Ascending aorta (tissue), 2 donors: ENCODE measurements around the gene CAST. TPM values are rescaled to one million over a fixed set of nuclear protein-coding genes. Genes with fewer than 3 reads are reported as not detected.

Source experiments
- DNase-seq, 2 donors: peaks; one replicate each; pipeline ENCODE4 v3.0.0-alpha.2; 2019; ENCODE audit warnings: low spot score in 2 of 2
- H3K27ac ChIP-seq, 2 donors: fragments of 200-600 bp; sonication (generic); one replicate each; pipeline ENCODE4 v1.5.1; 2016 to 2017; ENCODE audit warnings: mild to moderate bottlenecking in 1 of 2
- H3K27me3 ChIP-seq: fragments of 200-600 bp; sonication (generic); one replicate; pipeline ENCODE4 v1.5.1; 2017
- H3K36me3 ChIP-seq, 2 donors: fragments of 200-600 bp; sonication (generic); one replicate each; pipeline ENCODE4 v1.5.1; 2016
- H3K4me1 ChIP-seq, 2 donors: fragments of 200-600 bp; sonication (generic); one replicate each; pipeline ENCODE4 v1.5.1; 2016 to 2017; ENCODE audit warnings: mild to moderate bottlenecking in 1 of 2
- H3K4me3 ChIP-seq, 2 donors: fragments of 200-600 bp; sonication (generic); one replicate each; pipeline ENCODE4 v1.5.1; 2016 to 2017; ENCODE audit warnings: mild to moderate bottlenecking in 1 of 2
- H3K9me3 ChIP-seq, 2 donors: fragments of 200-600 bp; sonication (generic); one replicate each; pipeline ENCODE4 v1.5.1; 2016
- CTCF ChIP-seq, 3 experiments: fragments of 200-600 bp in 2 of 3; fragments of 450-650 bp in 1 of 3; sonication (generic) in 2 of 3; IDR thresholded peaks; one replicate each; pipeline ENCODE4 v1.5.1; 2016 to 2019; ENCODE audit warnings: antibody characterized with exemption in 3 of 3, mild to moderate bottlenecking in 1 of 3, moderate library complexity in 1 of 3
- intact Hi-C: fragments of 100-400 bp; cut with DNase I; formaldehyde crosslinking; loops from one replicate; pipeline ENCODE4 v1.15.1; 2023
- total RNA-seq: library from RNA; depleted of rRNA; stranded (reverse); fragments of >200 nt; gene quantifications from one replicate; pipeline ENCODE4 v1.1.0, GENCODE V29; 2016

CAST gene
- total RNA-seq, 1 donor from 2014 or later, result 266 TPM

DNA sequence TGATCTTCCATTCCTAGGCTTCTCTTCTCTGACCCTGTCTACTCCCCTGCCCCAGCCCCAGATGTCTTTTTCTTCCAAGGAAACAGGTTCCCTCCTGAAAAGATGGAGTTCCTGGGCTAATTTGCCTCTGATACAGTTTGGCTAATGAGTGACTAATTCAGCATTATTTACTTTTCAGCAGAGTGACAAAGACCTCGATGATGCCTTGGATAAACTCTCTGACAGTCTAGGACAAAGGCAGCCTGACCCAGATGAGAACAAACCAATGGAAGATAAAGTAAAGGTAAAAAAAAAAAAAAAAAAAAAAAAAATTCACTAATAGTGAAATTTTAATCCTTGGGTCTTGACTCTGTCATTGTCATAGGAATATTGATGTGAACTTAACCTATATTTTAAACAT lies 102.9 kb downstream of the CAST start:
- no peak for DNase-seq
- TF ChIP-seq CTCF (IDR thresholded peaks at IDR 0.05), result no peak
- intact Hi-C loops, result loop anchor here (10.0 kb wide), 1 partner anchor 270 kb away; no protein-coding TSS in a partner anchor
- no peaks in the 10 kb centered on the region for H3K27me3 ChIP-seq
- no peaks in the 10 kb centered on the region for H3K9me3 ChIP-seq
- peaks cover 72 to 97% of the 10 kb centered on the region in 2 donors for H3K36me3 ChIP-seq
- H3K4me3 ChIP-seq, result no peak overlapping the region
- H3K4me1 ChIP-seq, result no peaks in the 10 kb centered on the region
- H3K27ac ChIP-seq, result no peak overlapping the region

DNA sequence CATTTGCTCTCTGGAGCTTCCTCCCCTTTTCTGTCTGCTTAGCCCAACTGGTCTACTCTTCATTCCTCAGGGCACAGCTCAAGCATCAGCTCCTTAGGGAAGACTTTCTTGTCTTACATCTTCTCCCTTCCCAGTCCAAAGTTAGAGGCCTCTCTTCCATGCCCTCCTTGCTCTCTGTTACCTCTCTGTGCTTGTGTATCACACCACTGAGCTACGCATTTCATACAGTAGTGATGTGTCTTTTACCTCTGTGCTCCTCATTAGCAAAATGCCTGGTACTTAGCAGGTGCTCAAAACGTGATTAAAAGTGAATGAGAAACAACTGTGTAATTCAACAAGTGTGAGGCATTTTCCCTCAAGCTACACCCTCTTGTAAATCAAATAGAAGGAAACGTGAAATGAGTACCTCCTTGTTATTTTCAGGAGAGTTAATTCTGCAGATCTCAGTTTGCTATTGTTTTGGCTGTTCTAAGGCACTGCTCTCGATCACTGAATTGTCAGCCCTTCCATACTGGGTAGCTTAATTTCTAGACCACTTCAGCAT lies 106.6 kb downstream of the CAST start:
- H3K4me3 ChIP-seq, result no peak overlapping the region
- H3K27ac ChIP-seq, result no peak overlapping the region
- no peak for TF ChIP-seq CTCF (IDR thresholded peaks at IDR 0.05)
- no peak for DNase-seq
- H3K36me3 ChIP-seq, result peaks cover 91 to 100% of the 10 kb centered on the region in 2 donors
- no peaks in the 10 kb centered on the region for H3K9me3 ChIP-seq
- H3K4me1 ChIP-seq, result no peaks in the 10 kb centered on the region
- intact Hi-C loops, result loop anchor here (10.0 kb wide), 1 partner anchor 266 kb away; no protein-coding TSS in a partner anchor
- no peaks in the 10 kb centered on the region for H3K27me3 ChIP-seq

DNA sequence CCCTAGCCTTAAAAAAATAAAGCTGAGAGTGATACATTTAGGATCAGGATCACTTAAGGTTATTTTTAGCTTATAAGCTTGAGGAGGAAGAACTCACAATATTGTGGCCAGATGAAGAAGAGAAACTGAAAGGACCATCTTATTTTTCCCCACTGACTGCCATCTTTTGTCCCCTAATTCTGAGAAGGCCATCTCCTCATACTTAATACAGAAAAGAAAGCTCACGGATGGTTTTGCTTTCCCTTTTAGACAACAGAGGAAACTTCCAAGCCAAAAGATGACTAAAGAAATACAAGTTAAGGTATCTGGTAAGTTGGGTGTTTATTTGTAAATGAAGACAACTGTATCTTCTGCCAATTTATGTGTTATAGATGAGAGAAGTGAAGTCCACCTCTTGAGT lies 109.2 kb downstream of the CAST start:
- intact Hi-C loops, result no loop called here

GRCh38 chr5:96772111-96772510 lies 109.9 kb downstream of the CAST start:
- no peaks in the 10 kb centered on the region for H3K9me3 ChIP-seq
- H3K27me3 ChIP-seq, result no peaks in the 10 kb centered on the region
- no peak for TF ChIP-seq CTCF (IDR thresholded peaks at IDR 0.05)
- H3K4me3 ChIP-seq, result no peak overlapping the region
- H3K4me1 ChIP-seq, result no peaks in the 10 kb centered on the region
- intact Hi-C loops, result no loop called here
- no peak for DNase-seq
- H3K36me3 ChIP-seq, result peaks cover 79 to 89% of the 10 kb centered on the region in 2 donors
- no peak overlapping the region for H3K27ac ChIP-seq

More for the DNA sequence above, 109.2 kb downstream of the CAST start:
- no peak for DNase-seq
- Histone ChIP-seq H3K4me1 (no peaks in the 10 kb centered on the region), H3K9me3 (no peaks in the 10 kb centered on the region), H3K36me3 (peaks cover 81 to 92% of the 10 kb centered on the region in 2 donors), H3K27ac (no peak overlapping the region), H3K4me3 (no peak overlapping the region), H3K27me3 (no peaks in the 10 kb centered on the region)
- no peak for TF ChIP-seq CTCF (IDR thresholded peaks at IDR 0.05)

GRCh38 chr5:96772542-96772941 lies 110.4 kb downstream of the CAST start:
- Histone ChIP-seq H3K36me3 (peaks cover 79 to 89% of the 10 kb centered on the region in 2 donors), H3K4me1 (no peaks in the 10 kb centered on the region), H3K27ac (no peak overlapping the region), H3K27me3 (no peaks in the 10 kb centered on the region), H3K9me3 (no peaks in the 10 kb centered on the region), H3K4me3 (no peak overlapping the region)
- no peak for TF ChIP-seq CTCF (IDR thresholded peaks at IDR 0.05)
- intact Hi-C loops, result no loop called here
- DNase-seq, result no peak

DNA sequence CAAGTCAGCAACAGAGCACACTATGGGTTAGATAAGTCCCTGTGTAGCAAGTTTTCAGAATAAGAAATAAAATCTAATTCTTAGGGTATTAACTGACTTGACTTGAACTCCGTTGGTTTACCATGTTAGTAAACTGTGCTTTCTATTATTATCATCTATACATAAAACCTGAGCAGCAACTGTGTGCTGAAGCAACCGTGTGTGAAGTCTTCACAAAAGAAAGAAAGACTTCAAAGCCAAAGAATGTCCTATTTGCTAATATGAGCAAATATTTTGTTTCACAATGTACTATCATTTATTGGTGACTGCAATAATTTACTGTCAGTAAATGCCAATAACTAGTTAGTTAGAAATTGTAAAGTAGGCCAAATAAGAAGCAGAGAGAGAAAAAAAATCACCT lies 112.9 kb downstream of the CAST start:
- Histone ChIP-seq H3K27me3 (no peaks in the 10 kb centered on the region), H3K4me3 (no peak overlapping the region), H3K9me3 (no peaks in the 10 kb centered on the region), H3K4me1 (peaks cover 0 to 2% of the 10 kb centered on the region in 2 donors), H3K36me3 (peaks cover 71 to 89% of the 10 kb centered on the region in 2 donors), H3K27ac (no peak overlapping the region)
- intact Hi-C loops, result no loop called here
- TF ChIP-seq CTCF (IDR thresholded peaks at IDR 0.05), result no peak
- no peak for DNase-seq
